Neuronal stem cell (in vitro differentiated cells): ENCODE data around the gene CADM2.

Experiments used
- DNase-seq: peaks from one replicate; pipeline ENCODE4 v3.0.0-alpha.2; 2013; ENCODE audit warnings: low spot score
- H2AFZ ChIP-seq: one replicate; pipeline ENCODE4 v1.6.1; 2013; ENCODE audit warnings: mild to moderate bottlenecking, low read length, inconsistent platforms
- H2AK5ac ChIP-seq: 2 replicates; pipeline ENCODE4 v1.6.1; 2013; ENCODE audit warnings: low read depth, mild to moderate bottlenecking, inconsistent platforms, low read length, moderate library complexity, mixed read lengths
- H2BK120ac ChIP-seq: 2 replicates; pipeline ENCODE4 v1.6.1; 2013; ENCODE audit warnings: low read depth, mild to moderate bottlenecking, inconsistent platforms, low read length, moderate library complexity, mixed read lengths
- H2BK12ac ChIP-seq: one replicate; pipeline ENCODE4 v1.6.1; 2013; ENCODE audit warnings: low read length, inconsistent platforms
- H2BK15ac ChIP-seq: 2 replicates; pipeline ENCODE4 v1.6.1; 2013; ENCODE audit warnings: mild to moderate bottlenecking, low read length, inconsistent platforms, mixed read lengths
- H2BK5ac ChIP-seq: one replicate; pipeline ENCODE4 v1.6.1; 2013; ENCODE audit warnings: inconsistent platforms, mild to moderate bottlenecking, low read length, moderate library complexity
- H3K14ac ChIP-seq: one replicate; pipeline ENCODE4 v1.6.1; 2013; ENCODE audit warnings: low read length, inconsistent platforms
- H3K18ac ChIP-seq: 2 replicates; pipeline ENCODE4 v1.6.1; 2013; ENCODE audit warnings: low read length, inconsistent platforms
- H3K23ac ChIP-seq: 2 replicates; pipeline ENCODE4 v1.6.1; 2013; ENCODE audit warnings: low read depth, mild to moderate bottlenecking, mixed read lengths, low read length, inconsistent platforms; ENCODE audit not compliant: poor library complexity
- H3K27ac ChIP-seq: replicated peaks from 3 replicates; pipeline ENCODE4 v1.5.1; 2013; ENCODE audit warnings: low read length, inconsistent platforms
- H3K27me3 ChIP-seq, 3 experiments: 2 replicates each; pipeline ENCODE4 v1.6.1; 2013; ENCODE audit warnings: low read length in 3 of 3, mild to moderate bottlenecking in 2 of 3, inconsistent platforms in 1 of 3, low read depth in 1 of 3, mixed read lengths in 1 of 3, moderate library complexity in 1 of 3; ENCODE audit not compliant: control insufficient read depth in 3 of 3, insufficient read depth in 3 of 3
- H3K36me3 ChIP-seq, 2 donors: replicated peaks in 1 of 2; 2 replicates each; pipeline ENCODE4 v1.6.1; 2013; ENCODE audit warnings: low read length in 2 of 2; ENCODE audit not compliant: control insufficient read depth in 2 of 2, insufficient read depth in 2 of 2
- H3K4ac ChIP-seq: 2 replicates; pipeline ENCODE4 v1.6.1; 2013; ENCODE audit warnings: inconsistent platforms, mild to moderate bottlenecking, low read length, moderate library complexity
- H3K4me1 ChIP-seq, 2 donors: 1 replicate in 1 of 2; 2 replicates in 1 of 2; pipeline ENCODE4 v1.6.1; 2013; ENCODE audit warnings: low read length in 2 of 2, low read depth in 1 of 2; ENCODE audit not compliant: control insufficient read depth in 2 of 2, insufficient read depth in 1 of 2
- H3K4me2 ChIP-seq: one replicate; pipeline ENCODE4 v1.6.1; 2013; ENCODE audit warnings: mild to moderate bottlenecking, low read length, inconsistent platforms; ENCODE audit not compliant: insufficient read depth, poor library complexity, severe bottlenecking
- H3K4me3 ChIP-seq, 2 donors: 2 replicates each; pipeline ENCODE4 v1.5.1; 2013; ENCODE audit warnings: low read length in 2 of 2, mild to moderate bottlenecking in 2 of 2, inconsistent platforms in 1 of 2, moderate library complexity in 1 of 2
- H3K79me1 ChIP-seq: one replicate; pipeline ENCODE4 v1.6.1; 2013; ENCODE audit warnings: low read depth, mild to moderate bottlenecking, inconsistent platforms, low read length, moderate library complexity
- H3K9ac ChIP-seq: one replicate; pipeline ENCODE4 v1.6.1; 2013; ENCODE audit warnings: mild to moderate bottlenecking, low read depth, low read length, inconsistent platforms; ENCODE audit not compliant: poor library complexity
- H3K9me3 ChIP-seq, 2 donors: replicated peaks in 1 of 2; 2 replicates each; pipeline versions ENCODE3 to v1.6.1; 2013; ENCODE audit warnings: low read length in 2 of 2, mild to moderate bottlenecking in 2 of 2, inconsistent platforms in 1 of 2, low read depth in 1 of 2, mixed read lengths in 1 of 2, moderate library complexity in 1 of 2; ENCODE audit not compliant: control insufficient read depth in 2 of 2, insufficient read depth in 1 of 2
- H4K8ac ChIP-seq: one replicate; pipeline ENCODE4 v1.6.1; 2013; ENCODE audit warnings: low read depth, mild to moderate bottlenecking, inconsistent platforms, low read length, moderate library complexity
- H4K91ac ChIP-seq: one replicate; pipeline ENCODE4 v1.6.1; 2013; ENCODE audit warnings: low read length, low read depth, mild to moderate bottlenecking, inconsistent platforms; ENCODE audit not compliant: poor library complexity
- WGBS, 2 donors: extraction: QIAGEN DNeasy Blood & Tissue Kit; methylation state at CpG; one replicate each; pipeline ENCODE4 v1.1.7; 2013; ENCODE audit warnings: missing lambda C conversion rate in 2 of 2, mixed read lengths in 1 of 2; ENCODE audit not compliant: insufficient read length in 2 of 2, insufficient replicate concordance in 1 of 2; ENCODE audit errors: extremely low coverage in 2 of 2; 5-methylcytosine and 5-hydroxymethylcytosine counted together

The CADM2 gene

GRCh38 chr3:85912980-85913379 lies 954.2 kb downstream of the CADM2 start:
- Histone ChIP-seq H3K4me1 (no peaks in the 10 kb centered on the region), H3K4ac (no peak overlapping the region), H2BK5ac (no peak overlapping the region), H4K8ac (no peak overlapping the region), H2BK120ac (no peak overlapping the region), H3K79me1 (no peaks in the 10 kb centered on the region), H2BK12ac (no peak overlapping the region), H2AK5ac (no peak overlapping the region), H2AFZ (no peak overlapping the region), H3K27ac (no peak overlapping the region), H3K36me3 (no peaks in the 10 kb centered on the region), H3K4me2 (no peak overlapping the region), H3K18ac (no peak overlapping the region), H3K4me3 (no peak overlapping the region), H3K23ac (no peak overlapping the region), H3K14ac (no peak overlapping the region), H4K91ac (no peak overlapping the region), H3K9me3 (no peaks in the 10 kb centered on the region), H3K9ac (no peak overlapping the region), H2BK15ac (no peak overlapping the region), H3K27me3 (no peaks in the 10 kb centered on the region)
- DNase-seq: no peak
- WGBS, 2 donors: no CpG with 5 or more reads among the region's 2 CpGs

- Histone ChIP-seq H3K14ac (no peak overlapping the region), H3K4me1 (no peaks in the 10 kb centered on the region), H2BK15ac (no peak overlapping the region), H2BK120ac (no peak overlapping the region), H3K18ac (no peak overlapping the region), H3K27me3 (no peaks in the 10 kb centered on the region), H3K36me3 (no peaks in the 10 kb centered on the region), H2AFZ (no peak overlapping the region), H4K91ac (no peak overlapping the region), H3K23ac (no peak overlapping the region), H2BK12ac (no peak overlapping the region), H3K9ac (no peak overlapping the region), H3K9me3 (no peaks in the 10 kb centered on the region), H4K8ac (no peak overlapping the region), H3K27ac (no peak overlapping the region), H3K4me3 (no peak overlapping the region), H3K4me2 (no peak overlapping the region), H3K4ac (no peak overlapping the region), H2AK5ac (no peak overlapping the region), H3K79me1 (no peaks in the 10 kb centered on the region), H2BK5ac (no peak overlapping the region)
- no CpG with 5 or more reads among the region's 3 CpGs for WGBS, 2 donors
- DNase-seq: no peak
Measured at GRCh38 chr3:85922374-85922773, 963.6 kb downstream of the CADM2 start.

DNA sequence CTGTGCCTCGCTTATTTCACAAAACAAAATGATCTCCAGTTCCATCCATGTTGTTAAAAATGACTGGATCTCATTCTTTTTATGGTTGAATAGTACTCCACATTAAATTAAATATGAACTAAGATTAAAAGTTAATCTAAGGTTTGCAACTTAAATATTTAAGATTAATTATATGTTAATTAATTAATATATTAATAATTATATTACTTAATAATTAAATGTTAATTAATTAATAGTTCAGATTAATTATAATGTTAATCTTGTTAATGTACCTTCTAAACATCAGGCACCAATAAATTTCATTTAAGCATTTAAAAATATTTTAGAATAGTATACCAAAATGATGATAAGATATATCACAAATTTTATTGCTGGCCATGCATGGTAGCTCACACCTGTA lies 971.9 kb downstream of the CADM2 start:
- Histone ChIP-seq H3K18ac (no peak overlapping the region), H3K14ac (no peak overlapping the region), H2AK5ac (no peak overlapping the region), H4K8ac (no peak overlapping the region), H3K4me3 (no peak overlapping the region), H3K9me3 (no peaks in the 10 kb centered on the region), H3K4me1 (no peaks in the 10 kb centered on the region), H2BK15ac (no peak overlapping the region), H2BK5ac (no peak overlapping the region), H3K79me1 (no peaks in the 10 kb centered on the region), H3K4ac (no peak overlapping the region), H2BK12ac (no peak overlapping the region), H3K4me2 (no peak overlapping the region), H3K27me3 (no peaks in the 10 kb centered on the region), H2AFZ (no peak overlapping the region), H2BK120ac (no peak overlapping the region), H4K91ac (no peak overlapping the region), H3K9ac (no peak overlapping the region), H3K23ac (no peak overlapping the region), H3K27ac (no peak overlapping the region), H3K36me3 (no peaks in the 10 kb centered on the region)
- no peak for DNase-seq
- no CpG with 5 or more reads among the region's 1 CpG for WGBS, 2 donors

GRCh38 chr3:85933326-85933725 lies 974.5 kb downstream of the CADM2 start:
- no peak overlapping the region for H2BK12ac ChIP-seq
- no peaks in the 10 kb centered on the region for H3K79me1 ChIP-seq
- H4K8ac ChIP-seq: no peak overlapping the region
- no peak for DNase-seq
- no peak overlapping the region for H4K91ac ChIP-seq
- H3K27ac ChIP-seq: no peak overlapping the region
- no peak overlapping the region for H3K14ac ChIP-seq
- no peak overlapping the region for H3K4me2 ChIP-seq
- no peaks in the 10 kb centered on the region for H3K36me3 ChIP-seq
- H3K4ac ChIP-seq: no peak overlapping the region
- H3K9ac ChIP-seq: no peak overlapping the region
- H3K27me3 ChIP-seq: no peaks in the 10 kb centered on the region
- H3K4me3 ChIP-seq: no peak overlapping the region
- H2BK120ac ChIP-seq: no peak overlapping the region
- no peak overlapping the region for H2AK5ac ChIP-seq
- WGBS, 2 donors: no CpG with 5 or more reads among the region's 5 CpGs
- H3K23ac ChIP-seq: no peak overlapping the region
- H2BK5ac ChIP-seq: no peak overlapping the region
- H3K9me3 ChIP-seq: no peaks in the 10 kb centered on the region
- H2AFZ ChIP-seq: no peak overlapping the region
- H2BK15ac ChIP-seq: no peak overlapping the region
- no peak overlapping the region for H3K18ac ChIP-seq
- no peaks in the 10 kb centered on the region for H3K4me1 ChIP-seq
